Mucosa of descending colon (tissue), 3 donors: Measurements from ENCODE around the gene FASLG. TPM values are rescaled to one million over a fixed set of nuclear protein-coding genes. Genes with fewer than 3 reads are reported as not detected.

Experiments
- ATAC-seq: fragments of 200-7000 bp; cut with Tn5 transposase; one replicate; pipeline ENCODE4 v1.9.1; 2020; ENCODE audit warnings: mild to moderate bottlenecking, moderate library complexity
- DNase-seq, 3 donors: peaks; one replicate each; pipeline ENCODE4 v3.0.0-alpha.2; 2020
- H3K36me3 ChIP-seq: fragments of 200-600 bp; one replicate; pipeline ENCODE4 v1.8.0; 2021; ENCODE audit warnings: low read depth, mild to moderate bottlenecking
- H3K4me1 ChIP-seq: fragments of 200-600 bp; one replicate; pipeline ENCODE4 v1.8.0; 2021; ENCODE audit warnings: low read depth, mild to moderate bottlenecking
- H3K4me3 ChIP-seq: fragments of 200-600 bp; one replicate; pipeline ENCODE4 v1.8.0; 2021; ENCODE audit warnings: mild to moderate bottlenecking
- H3K9me3 ChIP-seq: fragments of 200-600 bp; one replicate; pipeline ENCODE4 v1.8.0; 2021; ENCODE audit warnings: mild to moderate bottlenecking
- CTCF ChIP-seq: fragments of 200-600 bp; IDR thresholded peaks from one replicate; pipeline ENCODE4 v1.8.0; 2022; ENCODE audit warnings: antibody characterized with exemption, mild to moderate bottlenecking
- intact Hi-C, 2 donors: fragments of 100-400 bp; cut with DNase I in 1 of 2; cut with micrococcal nuclease in 1 of 2; formaldehyde crosslinking; loops; one replicate each; pipeline versions ENCODE4 v1.11.0 to v1.11.1; 2022; cut with DNase I, micrococcal nuclease
- total RNA-seq, 3 donors: library from RNA; stranded (reverse); fragmentation: NEBNext Ultra II Directional in 2 of 3; extraction: Animal tissue kit (Norgen Biotek cat#: 25700) in 2 of 3; gene quantifications; one replicate each; pipeline versions ENCODE4 v1.2.1 to v1.2.4, GENCODE V29; 2021 to 2023
- donor health status: DM: no; HTN: no; CAD: no; lungs with moderate emphysema.
- donor health status: DM: no; HTN: no; CAD: no.
- donor health status: DM: no; HTN: yes; CAD: no.

The FASLG gene
- total RNA-seq, 3 donors from 2014 or later: 0.60 to 1.1 (median 0.90) TPM

GRCh38 chr1:172671591-172671990 lies 12.7 kb downstream of the FASLG start:
- ATAC-seq (no peak), DNase-seq (no peak)
- intact Hi-C loops: no loop called here
- Histone ChIP-seq H3K9me3 (no peaks in the 10 kb centered on the region), H3K4me1 (no peaks in the 10 kb centered on the region), H3K36me3 (no peaks in the 10 kb centered on the region), H3K4me3 (no peak overlapping the region)
- TF ChIP-seq CTCF: no peak

- H3K4me1 ChIP-seq: no peaks in the 10 kb centered on the region
- intact Hi-C loops: no loop called here
- DNase-seq: no peak
- no peak for TF ChIP-seq CTCF
- ATAC-seq: no peak
- no peak overlapping the region for H3K4me3 ChIP-seq
- H3K36me3 ChIP-seq: no peaks in the 10 kb centered on the region
- no peaks in the 10 kb centered on the region for H3K9me3 ChIP-seq
These were observed 13.8 kb downstream of the FASLG start for GRCh38 chr1:172672720-172673119.

GRCh38 chr1:172673761-172674160 lies 14.9 kb downstream of the FASLG start:
- H3K36me3 ChIP-seq: no peaks in the 10 kb centered on the region
- no peaks in the 10 kb centered on the region for H3K9me3 ChIP-seq
- no peak for TF ChIP-seq CTCF
- ATAC-seq: no peak
- H3K4me3 ChIP-seq: no peak overlapping the region
- H3K4me1 ChIP-seq: no peaks in the 10 kb centered on the region
- DNase-seq: no peak
- intact Hi-C loops: no loop called here

- Histone ChIP-seq H3K9me3 (no peaks in the 10 kb centered on the region), H3K4me1 (no peaks in the 10 kb centered on the region), H3K36me3 (no peaks in the 10 kb centered on the region), H3K4me3 (no peak overlapping the region)
- TF ChIP-seq CTCF: no peak
- intact Hi-C loops: no loop called here
- no peak for DNase-seq
- ATAC-seq: peak; percentile 33
These were observed 16.1 kb downstream of the FASLG start for GRCh38 chr1:172674831-172675613.

- Histone ChIP-seq H3K4me3 (no peak overlapping the region), H3K4me1 (no peaks in the 10 kb centered on the region), H3K36me3 (no peaks in the 10 kb centered on the region), H3K9me3 (no peaks in the 10 kb centered on the region)
- TF ChIP-seq CTCF: no peak
- ATAC-seq: peak; percentile 86
- intact Hi-C loops: no loop called here
- peak in 2 of 3 donors; percentile 44 to 69 for DNase-seq
These were observed 20.3 kb downstream of the FASLG start for GRCh38 chr1:172679000-172679772.
